Right forelimb (tissue), 1 donor: Measurements from ENCODE around the gene TADA2A.

Experiments used
- DNase-seq: peaks from one replicate; pipeline ENCODE4 v3.0.0-alpha.2; 2018

TADA2A gene

GRCh38 chr17:37406635-37407461, at the start of gene TADA2A, which contains the start of gene ACACA:
TSS of gene TADA2A (plus strand) at chr17:37406886. CDS start at chr17:37411366, 4,480 bp downstream.
TSS of gene ACACA (minus strand) at chr17:37406836. CDS start at chr17:37406299, 537 bp downstream.
- peak; percentile 89 for DNase-seq

- DNase-seq = peak; percentile 81
These were observed 48.4 kb upstream of the TADA2A start for GRCh38 chr17:37358098-37358829.

- peak; percentile 95 for DNase-seq
These were observed 47.6 kb upstream of the TADA2A start for GRCh38 chr17:37358830-37359681.

GRCh38 chr17:37359682-37360188, 47.0 kb upstream of the TADA2A start:
- DNase-seq = no peak

GRCh38 chr17:37360632-37361031, 46.1 kb upstream of the TADA2A start:
- DNase-seq = no peak

- no peak for DNase-seq
These were observed 45.1 kb upstream of the TADA2A start for GRCh38 chr17:37361543-37361942.

- no peak for DNase-seq
These were observed 41.1 kb upstream of the TADA2A start for GRCh38 chr17:37365589-37365988.

- no peak for DNase-seq
These were observed 38.1 kb upstream of the TADA2A start for GRCh38 chr17:37368577-37368976.

GRCh38 chr17:37373530-37374159, 33.0 kb upstream of the TADA2A start:
- peak; percentile 65 for DNase-seq

- DNase-seq = no peak
These were observed 31.0 kb upstream of the TADA2A start, which contains the start of gene C17orf78 for GRCh38 chr17:37375706-37376105. TSS of gene C17orf78 (plus strand) at chr17:37375985. CDS start at chr17:37376093, 108 bp downstream.

GRCh38 chr17:37382056-37382455, 24.6 kb upstream of the TADA2A start:
- DNase-seq = no peak

GRCh38 chr17:37384560-37385149, 22.0 kb upstream of the TADA2A start:
- DNase-seq = no peak

- no peak for DNase-seq
These were observed 21.2 kb upstream of the TADA2A start for GRCh38 chr17:37385474-37385990.

GRCh38 chr17:37386462-37386861, 20.2 kb upstream of the TADA2A start:
- no peak for DNase-seq

GRCh38 chr17:37388266-37388665, 18.4 kb upstream of the TADA2A start:
- DNase-seq = no peak

- no peak for DNase-seq
These were observed 17.5 kb upstream of the TADA2A start for GRCh38 chr17:37389160-37389559.

- DNase-seq = no peak
These were observed 15.5 kb upstream of the TADA2A start for GRCh38 chr17:37391146-37391545.

GRCh38 chr17:37392024-37392590, 14.6 kb upstream of the TADA2A start:
- no peak for DNase-seq

- no peak for DNase-seq
These were observed 13.3 kb upstream of the TADA2A start for GRCh38 chr17:37393352-37393751.

- no peak for DNase-seq
These were observed 7.4 kb upstream of the TADA2A start for GRCh38 chr17:37399265-37399803.

- no peak for DNase-seq
These were observed 6.2 kb upstream of the TADA2A start for GRCh38 chr17:37400505-37400904.
